Measurements from ENCODE around the gene SRSF5.

DNA sequence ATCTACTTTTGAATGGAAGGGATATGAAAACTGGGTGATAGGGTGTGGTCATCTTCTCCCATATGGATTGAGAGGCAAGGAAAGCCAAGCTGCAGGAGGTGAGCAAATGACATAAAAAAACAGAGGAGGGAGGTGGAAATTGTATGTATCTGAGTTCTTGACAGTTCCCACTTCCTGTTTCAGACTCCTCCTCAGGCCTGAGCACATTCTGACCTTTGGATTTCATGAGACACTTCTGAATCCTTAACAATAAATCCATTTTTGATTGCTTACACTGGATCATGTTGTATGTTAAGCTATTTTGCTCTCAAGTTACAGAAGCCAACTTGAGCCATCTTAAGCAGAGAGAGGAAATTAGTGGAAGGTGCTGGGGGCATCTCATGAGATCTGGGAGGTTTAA, 11.6 kb upstream of the SRSF5 start:
- no peak for TF ChIP-seq NANOG (IDR thresholded peaks at IDR 0.05; ENCODE audit: insufficient read depth, low read depth, low read length, poor library complexity, severe bottlenecking)
- TF ChIP-seq YY1 (IDR thresholded peaks at IDR 0.05; ENCODE audit: low read depth, low read length) = no peak
- TF ChIP-seq, protein P1, sequence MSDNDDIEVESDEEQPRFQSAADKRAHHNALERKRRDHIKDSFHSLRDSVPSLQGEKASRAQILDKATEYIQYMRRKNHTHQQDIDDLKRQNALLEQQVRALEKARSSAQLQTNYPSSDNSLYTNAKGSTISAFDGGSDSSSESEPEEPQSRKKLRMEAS (IDR thresholded peaks at IDR 0.05) = no peak
- TF ChIP-seq, protein P2, sequence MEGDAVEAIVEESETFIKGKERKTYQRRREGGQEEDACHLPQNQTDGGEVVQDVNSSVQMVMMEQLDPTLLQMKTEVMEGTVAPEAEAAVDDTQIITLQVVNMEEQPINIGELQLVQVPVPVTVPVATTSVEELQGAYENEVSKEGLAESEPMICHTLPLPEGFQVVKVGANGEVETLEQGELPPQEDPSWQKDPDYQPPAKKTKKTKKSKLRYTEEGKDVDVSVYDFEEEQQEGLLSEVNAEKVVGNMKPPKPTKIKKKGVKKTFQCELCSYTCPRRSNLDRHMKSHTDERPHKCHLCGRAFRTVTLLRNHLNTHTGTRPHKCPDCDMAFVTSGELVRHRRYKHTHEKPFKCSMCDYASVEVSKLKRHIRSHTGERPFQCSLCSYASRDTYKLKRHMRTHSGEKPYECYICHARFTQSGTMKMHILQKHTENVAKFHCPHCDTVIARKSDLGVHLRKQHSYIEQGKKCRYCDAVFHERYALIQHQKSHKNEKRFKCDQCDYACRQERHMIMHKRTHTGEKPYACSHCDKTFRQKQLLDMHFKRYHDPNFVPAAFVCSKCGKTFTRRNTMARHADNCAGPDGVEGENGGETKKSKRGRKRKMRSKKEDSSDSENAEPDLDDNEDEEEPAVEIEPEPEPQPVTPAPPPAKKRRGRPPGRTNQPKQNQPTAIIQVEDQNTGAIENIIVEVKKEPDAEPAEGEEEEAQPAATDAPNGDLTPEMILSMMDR (IDR thresholded peaks at IDR 0.05; ENCODE audit: control extremely low read depth in 1 of 3, insufficient read depth in 1 of 3, low read depth in 1 of 3, low read length in 3 of 3) = no peak

Data from H1 (cell line).